GM12878 (cell line): ENCODE measurements around the gene TAS2R41. TPM values are rescaled to one million over a fixed set of nuclear protein-coding genes. Genes with fewer than 3 reads are reported as not detected.
"Not testable (repeated sequence)": the region's sequence is repeated elsewhere in the genome, so short reads cannot be mapped to it uniquely, and the experiment has no call there.

Experiments
- ATAC-seq: fragments of 200-7000 bp; cut with Tn5 transposase; 3 replicates; pipeline ENCODE4 v1.9.1; 2020; ENCODE audit warnings: mild to moderate bottlenecking, moderate library complexity
- BruUV-seq: library from RNA; stranded (reverse); fragments of 400-500 nt; replicated peaks from 2 replicates; lab custom pipeline; 2021; lab: Mats Ljungman, UMichigan
- CTCF ChIA-PET: fragments of 300-600 bp; sonication (Branson Sonifier 250); formaldehyde crosslinking; extraction: SDS; loops from one replicate; lab custom pipeline; 2021; ENCODE audit warnings: inconsistent platforms; lab: Yijun Ruan, JAX
- POLR2A ChIA-PET: fragments of 350-600 bp; formaldehyde crosslinking; extraction: SDS; loops from one replicate; lab custom pipeline; 2021; ENCODE audit warnings: inconsistent platforms; lab: Charles Lee
- RAD21 ChIA-PET: fragments of 300-600 bp; sonication (Branson Sonifier 250); formaldehyde crosslinking; loops from one replicate; lab custom pipeline; 2023; ENCODE audit warnings: antibody characterized with exemption; ENCODE audit not compliant: unreplicated experiment; lab: Charles Lee
- SMC1A ChIA-PET: fragments of 300-600 bp; sonication (Branson Sonifier 250); formaldehyde crosslinking; loops from one replicate; lab custom pipeline; 2023; ENCODE audit not compliant: unreplicated experiment, uncharacterized antibody; lab: Charles Lee
- DNase-seq: peaks from one replicate; pipeline ENCODE4 v3.0.0-alpha.2; 2011; ENCODE audit warnings: low read depth, low spot score
- FAIRE-seq: peaks from 3 replicates; lab custom pipeline; 2011; peaks lifted over from hg19 to GRCh38; lab: Jason Lieb, UNC
- H2AFZ ChIP-seq: 2 replicates; pipeline ENCODE4 v1.6.0; 2011; ENCODE audit warnings: low read depth, low read length, control low read depth; ENCODE audit not compliant: control insufficient read depth
- H3K27ac ChIP-seq: 2 replicates; pipeline ENCODE4 v1.5.1; 2011; ENCODE audit warnings: control low read depth; ENCODE audit not compliant: control insufficient read depth, insufficient read depth
- H3K27me3 ChIP-seq, 2 experiments: replicated peaks in 1 of 2; 2 replicates each; pipeline versions ENCODE4 v1.6.0 to v1.6.1; 2011; ENCODE audit warnings: low read length in 1 of 2; ENCODE audit not compliant: control insufficient read depth in 2 of 2, insufficient read depth in 2 of 2
- H3K36me3 ChIP-seq, 2 experiments: 2 replicates each; pipeline ENCODE4 v1.5.1; 2011; ENCODE audit warnings: low read length in 1 of 2; ENCODE audit not compliant: control insufficient read depth in 2 of 2, insufficient read depth in 2 of 2
- H3K4me1 ChIP-seq: 2 replicates; pipeline ENCODE4 v1.6.1; 2011; ENCODE audit warnings: mild to moderate bottlenecking, low read length, moderate library complexity, mixed read lengths; ENCODE audit not compliant: control insufficient read depth, insufficient read depth
- H3K4me2 ChIP-seq: 2 replicates; pipeline ENCODE4 v1.6.0; 2011; ENCODE audit warnings: control low read depth; ENCODE audit not compliant: control insufficient read depth, insufficient read depth
- H3K4me3 ChIP-seq: fragments of 200-600 bp; sonication (generic); 2 replicates; pipeline ENCODE4 v1.5.1; 2016
- H3K79me2 ChIP-seq: 2 replicates; pipeline ENCODE4 v1.6.0; 2011; ENCODE audit warnings: low read length; ENCODE audit not compliant: control insufficient read depth, insufficient read depth
- H3K9ac ChIP-seq: 2 replicates; pipeline ENCODE4 v1.8.0; 2011; ENCODE audit warnings: low read length, control low read depth, mixed read lengths; ENCODE audit not compliant: control insufficient read depth, insufficient read depth
- H3K9me3 ChIP-seq: replicated peaks from 3 replicates; pipeline ENCODE4 v1.5.1; 2011; ENCODE audit warnings: mild to moderate bottlenecking, low read length; ENCODE audit not compliant: control insufficient read depth, insufficient read depth
- H4K20me1 ChIP-seq: 2 replicates; pipeline ENCODE4 v1.6.0; 2011; ENCODE audit not compliant: control insufficient read depth, insufficient read depth
- ATF2 ChIP-seq: IDR thresholded peaks from 2 replicates; pipeline ENCODE4 v1.6.1; 2012; ENCODE audit warnings: low read length, inconsistent platforms
- ATF7 ChIP-seq: fragments of 450-650 bp; IDR thresholded peaks from 2 replicates; pipeline ENCODE4 v1.6.1; 2016; ENCODE audit warnings: low read depth, mild to moderate bottlenecking
- SMAD5 ChIP-seq: IDR thresholded peaks from 2 replicates; pipeline ENCODE4 v1.6.1; 2016; ENCODE audit warnings: antibody characterized with exemption, low read depth
- WGBS: methylation state at CpG from one replicate; pipeline ENCODE4 v1.1.6; 2016; ENCODE audit warnings: low lambda C conversion rate; ENCODE audit not compliant: insufficient replicate concordance, insufficient coverage; ENCODE audit errors: missing lambda C conversion rate; 5-methylcytosine and 5-hydroxymethylcytosine counted together
- in situ Hi-C: fragments of 300-500 bp; cut with MboI; formaldehyde crosslinking; loops from 9 replicates; pipeline ENCODE4 v1.14.3; 2018; ENCODE audit warnings: mixed read lengths
- intact Hi-C: fragments of 100-400 bp; cut with micrococcal nuclease; formaldehyde crosslinking; loops from one replicate; pipeline ENCODE4 v1.14.2; 2022; ENCODE audit not compliant: unreplicated experiment
- polyA plus RNA-seq, 11 experiments: library from polyadenylated mRNA; depleted of rRNA in 4 of 11; unstranded in 6 of 11; stranded (reverse) in 5 of 11; fragments of >200 nt; fragmentation: Nextera tagmentation in 4 of 11; fragmentation: Illumina TruSeq in 1 of 11; extraction: Ambion mirVana in 4 of 11; extraction: Trizol in 1 of 11; gene quantifications; 1 replicate in 1 of 11; 2 replicates in 10 of 11; pipeline versions ENCODE4 v1.2.1 to v1.2.3, GENCODE V29; 2011 to 2016; ENCODE audit warnings: inconsistent platforms in 2 of 11, missing spikeins in 2 of 11, low read depth in 1 of 11
- total RNA-seq, 4 experiments: library from RNA; depleted of rRNA in 3 of 4; stranded (reverse); fragments of >200 nt in 3 of 4; fragmentation: Illumina TruSeq in 1 of 4; extraction: Trizol in 1 of 4; gene quantifications; 2 replicates each; pipeline versions ENCODE4 v1.2.1 to v1.2.3, GENCODE V29; 2013 to 2021

TAS2R41 gene
- total and polyA plus RNA-seq, 10 of the 15 experiments (the other 5 are each of a cell fraction or from before 2014, with no cell fraction given), result not detected

GRCh38 chr7:143519411-143520131 lies 41.9 kb downstream of the TAS2R41 start:
- H3K4me2 ChIP-seq, result no peak overlapping the region
- H3K4me3 ChIP-seq, result no peak overlapping the region
- CTCF ChIA-PET, result interaction anchor here (1.6 kb wide), 1 partner anchor 103 kb away, joined by 3 read pairs; no protein-coding TSS in a partner anchor
- H3K9me3 ChIP-seq, result no peaks in the 10 kb centered on the region
- POLR2A ChIA-PET, result no interaction called here
- no peak overlapping the region for H2AFZ ChIP-seq
- TF ChIP-seq ATF7 (no peak), ATF2 (no peak), SMAD5 (no peak)
- TF ChIP-seq, all 136 proteins: peak for 0
- Histone ChIP-seq H3K36me3 (no peaks in the 10 kb centered on the region), H3K9ac (no peak overlapping the region), H4K20me1 (no peaks in the 10 kb centered on the region), H3K79me2 (no peaks in the 10 kb centered on the region), H3K27ac (no peak overlapping the region), H3K27me3 (peaks cover 0 to 3% of the 10 kb centered on the region in 2 experiments; a peak in 1 of 4 replicates), H3K4me1 (no peaks in the 10 kb centered on the region)
- no peak for DNase-seq
- intact Hi-C loops (no loop called here), in situ Hi-C loops (no loop called here)
- ChIA-PET RAD21 (no interaction called here), SMC1A (no interaction called here)
- FAIRE-seq, result no peak
- ATAC-seq, result no peak
- BruUV-seq, result no TSS peak
- WGBS, result 23% methylated on average over 7 of the region's 7 CpGs

DNA sequence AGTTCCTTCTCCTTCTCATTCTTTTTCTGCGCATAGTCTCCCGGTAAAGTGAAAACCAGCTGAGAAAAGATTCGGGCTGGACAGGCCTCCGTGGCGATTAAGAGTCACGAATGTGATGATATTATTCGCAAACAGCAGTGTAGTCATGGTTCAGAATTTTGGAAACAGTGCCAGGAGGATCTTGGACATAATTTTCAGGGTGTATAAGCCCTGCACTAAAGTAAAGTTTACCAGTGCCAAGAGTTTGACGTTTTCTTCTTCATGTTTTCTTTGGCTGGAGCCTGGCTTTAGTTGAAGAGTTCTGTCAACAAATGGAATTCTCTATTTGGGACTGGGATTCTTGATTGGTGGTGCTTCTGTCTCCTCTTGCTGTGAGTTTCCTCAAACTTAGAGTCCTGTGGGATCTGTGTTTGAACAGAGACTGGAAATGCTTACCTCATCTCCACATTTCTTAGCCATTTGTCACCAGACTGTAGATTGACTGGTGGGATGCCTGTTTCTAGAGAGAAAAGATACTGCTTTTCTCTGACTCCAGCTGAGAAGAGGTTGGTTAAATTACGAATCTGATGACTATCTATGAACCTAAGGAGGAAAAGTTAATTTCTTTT lies 44.7 kb downstream of the TAS2R41 start:
- H3K4me3 ChIP-seq, BruUV-seq, SMC1A ChIA-PET, H3K27me3 ChIP-seq, intact Hi-C loops, RAD21 ChIA-PET, H3K27ac ChIP-seq, H3K4me2 ChIP-seq, H2AFZ ChIP-seq, H3K4me1 ChIP-seq, ATAC-seq, DNase-seq, H3K79me2 ChIP-seq, CTCF ChIA-PET, H4K20me1 ChIP-seq, in situ Hi-C loops, H3K9me3 ChIP-seq, H3K36me3 ChIP-seq, POLR2A ChIA-PET, H3K9ac ChIP-seq: not testable (repeated sequence)
- peak; percentile 80 for FAIRE-seq
- WGBS, result no CpG with 5 or more reads among the region's 9 CpGs

Other genes starting within 250 kb of the TAS2R41 start
Only the 7 nearest of the 10 such genes appear.
- gene CLCN1, start 161.8 kb upstream of the TAS2R41 start, total RNA-seq (2014; rRNA removed), result not detected in 2 replicates
- gene CLCN1, start 161.8 kb upstream of the TAS2R41 start, total RNA-seq (2014; rRNA removed; fragmentation: Illumina TruSeq; extraction: Trizol), result not detected in 2 replicates
- not detected in 2 replicates for gene CLCN1, start 161.8 kb upstream of the TAS2R41 start, total RNA-seq (2021)
- not detected in 2 replicates for gene CLCN1, start 161.8 kb upstream of the TAS2R41 start, polyA plus RNA-seq (2011; rRNA removed)
- gene CLCN1, start 161.8 kb upstream of the TAS2R41 start, polyA plus RNA-seq (2014; fragmentation: Illumina TruSeq; extraction: Trizol), result not detected in 2 replicates
- gene CLCN1, start 161.8 kb upstream of the TAS2R41 start, polyA plus RNA-seq (2014; fragmentation: Nextera tagmentation; extraction: Ambion mirVana), result not detected
- gene CLCN1, start 161.8 kb upstream of the TAS2R41 start, polyA plus RNA-seq (2014; rRNA removed), result 0.04 TPM in 1 of 2 replicates, not detected in the other
- gene CLCN1, start 161.8 kb upstream of the TAS2R41 start, polyA plus RNA-seq (2016; fragmentation: Nextera tagmentation; extraction: Ambion mirVana), result under 1 TPM in 1 of 2 experiments, not detected in 1; 0.30 TPM
- not detected in 2 replicates for gene FAM131B, start 115.2 kb upstream of the TAS2R41 start, total RNA-seq (2014; rRNA removed)
- gene FAM131B, start 115.2 kb upstream of the TAS2R41 start, total RNA-seq (2014; rRNA removed; fragmentation: Illumina TruSeq; extraction: Trizol), result not detected in 2 replicates
- 0.05 and 0.13 TPM in 2 replicates for gene FAM131B, start 115.2 kb upstream of the TAS2R41 start, total RNA-seq (2021)
- 0.03 TPM in 1 of 2 replicates, not detected in the other for gene FAM131B, start 115.2 kb upstream of the TAS2R41 start, polyA plus RNA-seq (2011; rRNA removed)
- not detected in 2 replicates for gene FAM131B, start 115.2 kb upstream of the TAS2R41 start, polyA plus RNA-seq (2014; fragmentation: Illumina TruSeq; extraction: Trizol)
- not detected for gene FAM131B, start 115.2 kb upstream of the TAS2R41 start, polyA plus RNA-seq (2014; fragmentation: Nextera tagmentation; extraction: Ambion mirVana)
- gene FAM131B, start 115.2 kb upstream of the TAS2R41 start, polyA plus RNA-seq (2014; rRNA removed), result not detected in 2 replicates
- gene FAM131B, start 115.2 kb upstream of the TAS2R41 start, polyA plus RNA-seq (2016; fragmentation: Nextera tagmentation; extraction: Ambion mirVana), result not detected
- 16.5 and 23.2 TPM in 2 replicates for gene ZYX, start 96.5 kb upstream of the TAS2R41 start, total RNA-seq (2014; rRNA removed)
- gene ZYX, start 96.5 kb upstream of the TAS2R41 start, total RNA-seq (2014; rRNA removed; fragmentation: Illumina TruSeq; extraction: Trizol), result 11.8 and 16.6 TPM in 2 replicates
- gene ZYX, start 96.5 kb upstream of the TAS2R41 start, total RNA-seq (2021), result 90.5 and 100 TPM in 2 replicates
- 2.4 and 4.5 TPM in 2 replicates for gene ZYX, start 96.5 kb upstream of the TAS2R41 start, polyA plus RNA-seq (2011; rRNA removed)
- 28.2 and 44.0 TPM in 2 replicates for gene ZYX, start 96.5 kb upstream of the TAS2R41 start, polyA plus RNA-seq (2014; fragmentation: Illumina TruSeq; extraction: Trizol)
- gene ZYX, start 96.5 kb upstream of the TAS2R41 start, polyA plus RNA-seq (2014; fragmentation: Nextera tagmentation; extraction: Ambion mirVana), result 1 to 10 TPM; 2.1 to 4.0 TPM
- gene ZYX, start 96.5 kb upstream of the TAS2R41 start, polyA plus RNA-seq (2014; rRNA removed), result 32.0 and 47.3 TPM in 2 replicates
- 10 to 100 TPM; 66.5 to 82.3 TPM for gene ZYX, start 96.5 kb upstream of the TAS2R41 start, polyA plus RNA-seq (2016; fragmentation: Nextera tagmentation; extraction: Ambion mirVana)
- not detected in 2 replicates for gene EPHA1, start 69.0 kb upstream of the TAS2R41 start, total RNA-seq (2014; rRNA removed)
- not detected in 2 replicates for gene EPHA1, start 69.0 kb upstream of the TAS2R41 start, total RNA-seq (2014; rRNA removed; fragmentation: Illumina TruSeq; extraction: Trizol)
- 0.21 and 0.29 TPM in 2 replicates for gene EPHA1, start 69.0 kb upstream of the TAS2R41 start, total RNA-seq (2021)
- 0.11 and 0.13 TPM in 2 replicates for gene EPHA1, start 69.0 kb upstream of the TAS2R41 start, polyA plus RNA-seq (2011; rRNA removed)
- gene EPHA1, start 69.0 kb upstream of the TAS2R41 start, polyA plus RNA-seq (2014; fragmentation: Illumina TruSeq; extraction: Trizol), result not detected in 2 replicates
- not detected for gene EPHA1, start 69.0 kb upstream of the TAS2R41 start, polyA plus RNA-seq (2014; fragmentation: Nextera tagmentation; extraction: Ambion mirVana)
- gene EPHA1, start 69.0 kb upstream of the TAS2R41 start, polyA plus RNA-seq (2014; rRNA removed), result not detected in 2 replicates
- gene EPHA1, start 69.0 kb upstream of the TAS2R41 start, polyA plus RNA-seq (2016; fragmentation: Nextera tagmentation; extraction: Ambion mirVana), result under 1 TPM; 0.28 to 0.35 TPM
- not detected in 2 replicates for gene TAS2R60, start 34.4 kb upstream of the TAS2R41 start, total RNA-seq (2014; rRNA removed)
- gene TAS2R60, start 34.4 kb upstream of the TAS2R41 start, total RNA-seq (2014; rRNA removed; fragmentation: Illumina TruSeq; extraction: Trizol), result not detected in 2 replicates
- not detected in 2 replicates for gene TAS2R60, start 34.4 kb upstream of the TAS2R41 start, total RNA-seq (2021)
- gene TAS2R60, start 34.4 kb upstream of the TAS2R41 start, polyA plus RNA-seq (2011; rRNA removed), result not detected in 2 replicates
- not detected in 2 replicates for gene TAS2R60, start 34.4 kb upstream of the TAS2R41 start, polyA plus RNA-seq (2014; fragmentation: Illumina TruSeq; extraction: Trizol)
- gene TAS2R60, start 34.4 kb upstream of the TAS2R41 start, polyA plus RNA-seq (2014; fragmentation: Nextera tagmentation; extraction: Ambion mirVana), result not detected
- gene TAS2R60, start 34.4 kb upstream of the TAS2R41 start, polyA plus RNA-seq (2014; rRNA removed), result not detected in 2 replicates
- gene TAS2R60, start 34.4 kb upstream of the TAS2R41 start, polyA plus RNA-seq (2016; fragmentation: Nextera tagmentation; extraction: Ambion mirVana), result not detected
- 0.28 and 0.38 TPM in 2 replicates for gene CTAGE15, start 93.9 kb downstream of the TAS2R41 start, total RNA-seq (2014; rRNA removed)
- 0.51 and 0.58 TPM in 2 replicates for gene CTAGE15, start 93.9 kb downstream of the TAS2R41 start, total RNA-seq (2014; rRNA removed; fragmentation: Illumina TruSeq; extraction: Trizol)
- 0.32 and 0.49 TPM in 2 replicates for gene CTAGE15, start 93.9 kb downstream of the TAS2R41 start, total RNA-seq (2021)
- gene CTAGE15, start 93.9 kb downstream of the TAS2R41 start, polyA plus RNA-seq (2011; rRNA removed), result 0.80 and 1.3 TPM in 2 replicates
- 0.59 and 0.73 TPM in 2 replicates for gene CTAGE15, start 93.9 kb downstream of the TAS2R41 start, polyA plus RNA-seq (2014; fragmentation: Illumina TruSeq; extraction: Trizol)
- gene CTAGE15, start 93.9 kb downstream of the TAS2R41 start, polyA plus RNA-seq (2014; fragmentation: Nextera tagmentation; extraction: Ambion mirVana), result under 1 TPM in 1 of 2 experiments, not detected in 1; 0.05 TPM
- gene CTAGE15, start 93.9 kb downstream of the TAS2R41 start, polyA plus RNA-seq (2014; rRNA removed), result 0.45 and 0.47 TPM in 2 replicates
- under 1 TPM; 0.20 to 0.32 TPM for gene CTAGE15, start 93.9 kb downstream of the TAS2R41 start, polyA plus RNA-seq (2016; fragmentation: Nextera tagmentation; extraction: Ambion mirVana)
- 2.7 and 3.2 TPM in 2 replicates for gene TCAF2, start 143.1 kb downstream of the TAS2R41 start, total RNA-seq (2014; rRNA removed)
- 1.3 and 1.8 TPM in 2 replicates for gene TCAF2, start 143.1 kb downstream of the TAS2R41 start, total RNA-seq (2014; rRNA removed; fragmentation: Illumina TruSeq; extraction: Trizol)
- gene TCAF2, start 143.1 kb downstream of the TAS2R41 start, total RNA-seq (2021), result 2.7 and 3.0 TPM in 2 replicates
- 14.1 and 15.5 TPM in 2 replicates for gene TCAF2, start 143.1 kb downstream of the TAS2R41 start, polyA plus RNA-seq (2011; rRNA removed)
- 2.1 and 2.3 TPM in 2 replicates for gene TCAF2, start 143.1 kb downstream of the TAS2R41 start, polyA plus RNA-seq (2014; fragmentation: Illumina TruSeq; extraction: Trizol)
- gene TCAF2, start 143.1 kb downstream of the TAS2R41 start, polyA plus RNA-seq (2014; fragmentation: Nextera tagmentation; extraction: Ambion mirVana), result under 1 TPM; 0.55 to 0.56 TPM
- 1.8 and 2.2 TPM in 2 replicates for gene TCAF2, start 143.1 kb downstream of the TAS2R41 start, polyA plus RNA-seq (2014; rRNA removed)
- gene TCAF2, start 143.1 kb downstream of the TAS2R41 start, polyA plus RNA-seq (2016; fragmentation: Nextera tagmentation; extraction: Ambion mirVana), result 1 to 10 TPM; 2.8 to 3.2 TPM